SK-N-SH (cell line): ENCODE data around the gene ZNF324B.

Experiments used
- CTCF ChIP-seq: fragments of 200-600 bp; sonication (generic); IDR thresholded peaks from 2 replicates; pipeline ENCODE4 v1.6.1; 2017; ENCODE audit warnings: antibody characterized with exemption, mild to moderate bottlenecking, moderate library complexity
- EP300 ChIP-seq, 2 experiments: IDR thresholded peaks; 2 replicates each; pipeline versions ENCODE4 v1.4.0 to v1.6.1; 2012; ENCODE audit warnings: borderline replicate concordance in 1 of 2, low read depth in 1 of 2, low read length in 1 of 2
- FOXJ3 ChIP-seq: sonication (generic); formaldehyde crosslinking; IDR thresholded peaks from 2 replicates; pipeline ENCODE4 v1.5.1; 2020; ENCODE audit warnings: mild to moderate bottlenecking, missing genetic modification reagents
- GABPA ChIP-seq: IDR thresholded peaks from 2 replicates; pipeline ENCODE4 v1.4.0; 2012; ENCODE audit warnings: low read depth, mild to moderate bottlenecking
- JUND ChIP-seq: IDR thresholded peaks from 2 replicates; pipeline ENCODE4 v1.4.0; 2012
- MEF2A ChIP-seq: IDR thresholded peaks from 2 replicates; pipeline ENCODE4 v1.4.0; 2012; ENCODE audit warnings: low read depth, borderline replicate concordance
- POLR2AphosphoS5 ChIP-seq: IDR thresholded peaks from 2 replicates; pipeline ENCODE4 v1.6.1; 2012; ENCODE audit warnings: low read depth, low read length
- TAF1 ChIP-seq: IDR thresholded peaks from 2 replicates; pipeline ENCODE4 v1.6.1; 2012; ENCODE audit warnings: low read depth, mild to moderate bottlenecking, low read length, moderate library complexity, borderline replicate concordance
- YY1 ChIP-seq: IDR thresholded peaks from 2 replicates; pipeline ENCODE4 v1.4.0; 2012; ENCODE audit warnings: low read depth, mild to moderate bottlenecking
- ZBTB33 ChIP-seq: IDR thresholded peaks from 2 replicates; pipeline ENCODE4 v1.4.0; 2012; ENCODE audit warnings: low read depth, borderline replicate concordance
- TF ChIP-seq, protein P1 (sequence below): IDR thresholded peaks from 2 replicates; pipeline ENCODE4 v1.4.0; 2012; ENCODE audit warnings: low read depth
- TF ChIP-seq, protein P2 (sequence below): IDR thresholded peaks from 2 replicates; pipeline ENCODE4 v1.6.1; 2012; ENCODE audit warnings: mild to moderate bottlenecking, low read depth, low read length, moderate library complexity
- TF ChIP-seq, protein P3 (sequence below): fragments of 150-350 bp; IDR thresholded peaks from 2 replicates; pipeline ENCODE4 v1.6.1; 2016; ENCODE audit warnings: mild to moderate bottlenecking, low read depth, low read length

DNA sequence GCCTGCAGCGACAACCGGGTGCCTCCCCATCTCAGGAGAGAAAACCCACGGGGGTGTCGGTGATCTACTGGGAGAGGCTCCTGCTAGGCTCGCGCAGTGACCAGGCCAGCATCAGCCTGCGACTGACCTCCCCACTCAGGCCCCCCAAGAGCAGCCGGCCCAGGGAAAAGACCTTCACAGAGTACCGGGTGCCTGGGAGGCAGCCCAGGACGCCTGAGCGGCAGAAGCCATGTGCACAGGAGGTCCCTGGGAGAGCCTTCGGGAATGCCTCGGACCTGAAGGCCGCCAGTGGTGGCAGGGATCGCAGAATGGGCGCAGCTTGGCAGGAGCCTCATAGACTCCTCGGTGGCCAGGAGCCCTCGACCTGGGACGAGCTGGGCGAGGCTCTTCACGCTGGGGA lies 3.9 kb downstream of the ZNF324B start:
- TF ChIP-seq, protein P1, sequence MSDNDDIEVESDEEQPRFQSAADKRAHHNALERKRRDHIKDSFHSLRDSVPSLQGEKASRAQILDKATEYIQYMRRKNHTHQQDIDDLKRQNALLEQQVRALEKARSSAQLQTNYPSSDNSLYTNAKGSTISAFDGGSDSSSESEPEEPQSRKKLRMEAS, result no peak
- TF ChIP-seq, protein P2, sequence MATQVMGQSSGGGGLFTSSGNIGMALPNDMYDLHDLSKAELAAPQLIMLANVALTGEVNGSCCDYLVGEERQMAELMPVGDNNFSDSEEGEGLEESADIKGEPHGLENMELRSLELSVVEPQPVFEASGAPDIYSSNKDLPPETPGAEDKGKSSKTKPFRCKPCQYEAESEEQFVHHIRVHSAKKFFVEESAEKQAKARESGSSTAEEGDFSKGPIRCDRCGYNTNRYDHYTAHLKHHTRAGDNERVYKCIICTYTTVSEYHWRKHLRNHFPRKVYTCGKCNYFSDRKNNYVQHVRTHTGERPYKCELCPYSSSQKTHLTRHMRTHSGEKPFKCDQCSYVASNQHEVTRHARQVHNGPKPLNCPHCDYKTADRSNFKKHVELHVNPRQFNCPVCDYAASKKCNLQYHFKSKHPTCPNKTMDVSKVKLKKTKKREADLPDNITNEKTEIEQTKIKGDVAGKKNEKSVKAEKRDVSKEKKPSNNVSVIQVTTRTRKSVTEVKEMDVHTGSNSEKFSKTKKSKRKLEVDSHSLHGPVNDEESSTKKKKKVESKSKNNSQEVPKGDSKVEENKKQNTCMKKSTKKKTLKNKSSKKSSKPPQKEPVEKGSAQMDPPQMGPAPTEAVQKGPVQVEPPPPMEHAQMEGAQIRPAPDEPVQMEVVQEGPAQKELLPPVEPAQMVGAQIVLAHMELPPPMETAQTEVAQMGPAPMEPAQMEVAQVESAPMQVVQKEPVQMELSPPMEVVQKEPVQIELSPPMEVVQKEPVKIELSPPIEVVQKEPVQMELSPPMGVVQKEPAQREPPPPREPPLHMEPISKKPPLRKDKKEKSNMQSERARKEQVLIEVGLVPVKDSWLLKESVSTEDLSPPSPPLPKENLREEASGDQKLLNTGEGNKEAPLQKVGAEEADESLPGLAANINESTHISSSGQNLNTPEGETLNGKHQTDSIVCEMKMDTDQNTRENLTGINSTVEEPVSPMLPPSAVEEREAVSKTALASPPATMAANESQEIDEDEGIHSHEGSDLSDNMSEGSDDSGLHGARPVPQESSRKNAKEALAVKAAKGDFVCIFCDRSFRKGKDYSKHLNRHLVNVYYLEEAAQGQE, result no peak
- no peak for TF ChIP-seq TAF1
- no peak for TF ChIP-seq CTCF
- TF ChIP-seq ZBTB33, result no peak
- TF ChIP-seq MEF2A, result no peak
- TF ChIP-seq POLR2AphosphoS5, result no peak
- no peak for TF ChIP-seq EP300 (IDR thresholded peaks at IDR 0.05; ENCODE audit: borderline replicate concordance in 1 of 2, low read depth in 1 of 2, low read length in 1 of 2)
- TF ChIP-seq JUND, result no peak
- TF ChIP-seq FOXJ3, result no peak
- TF ChIP-seq GABPA, result no peak
- no peak for TF ChIP-seq YY1
- TF ChIP-seq, protein P3, sequence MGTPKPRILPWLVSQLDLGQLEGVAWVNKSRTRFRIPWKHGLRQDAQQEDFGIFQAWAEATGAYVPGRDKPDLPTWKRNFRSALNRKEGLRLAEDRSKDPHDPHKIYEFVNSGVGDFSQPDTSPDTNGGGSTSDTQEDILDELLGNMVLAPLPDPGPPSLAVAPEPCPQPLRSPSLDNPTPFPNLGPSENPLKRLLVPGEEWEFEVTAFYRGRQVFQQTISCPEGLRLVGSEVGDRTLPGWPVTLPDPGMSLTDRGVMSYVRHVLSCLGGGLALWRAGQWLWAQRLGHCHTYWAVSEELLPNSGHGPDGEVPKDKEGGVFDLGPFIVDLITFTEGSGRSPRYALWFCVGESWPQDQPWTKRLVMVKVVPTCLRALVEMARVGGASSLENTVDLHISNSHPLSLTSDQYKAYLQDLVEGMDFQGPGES, result no peak
